Immature natural killer cell (primary cell): ENCODE measurements around the gene NAA30. TPM values are rescaled to one million over a fixed set of nuclear protein-coding genes. Genes with fewer than 3 reads are reported as not detected.

Experiments used
- DNase-seq, 3 donors: peaks; one replicate each; pipeline ENCODE4 v3.0.0; 2022; ENCODE audit warnings: mixed read lengths in 1 of 3
- H3K27ac Mint-ChIP-seq, 6 donors: one replicate each; pipeline ENCODE4 v1.8.0; 2020; ENCODE audit warnings: mixed read lengths in 6 of 6, mild to moderate bottlenecking in 5 of 6, inconsistent platforms in 4 of 6, moderate library complexity in 3 of 6
- H3K27me3 Mint-ChIP-seq, 3 donors: one replicate each; pipeline ENCODE4 v1.8.0; 2020 to 2021; ENCODE audit warnings: low read depth in 3 of 3, mild to moderate bottlenecking in 3 of 3, mixed read lengths in 3 of 3, moderate library complexity in 3 of 3, inconsistent platforms in 1 of 3
- H3K36me3 Mint-ChIP-seq, 3 donors: one replicate each; pipeline ENCODE4 v1.8.0; 2020; ENCODE audit warnings: mixed read lengths in 3 of 3, inconsistent platforms in 2 of 3, mild to moderate bottlenecking in 2 of 3
- H3K4me1 Mint-ChIP-seq, 2 donors: one replicate each; pipeline ENCODE4 v1.8.0; 2020; ENCODE audit warnings: inconsistent platforms in 2 of 2, mild to moderate bottlenecking in 2 of 2, mixed read lengths in 2 of 2, moderate library complexity in 1 of 2
- H3K4me3 Mint-ChIP-seq, 5 donors: one replicate each; pipeline ENCODE4 v1.8.0; 2020; ENCODE audit warnings: mild to moderate bottlenecking in 5 of 5, mixed read lengths in 5 of 5, inconsistent platforms in 3 of 5, moderate library complexity in 3 of 5
- H3K9me3 Mint-ChIP-seq, 6 donors: one replicate each; pipeline ENCODE4 v1.8.0; 2020; ENCODE audit warnings: mild to moderate bottlenecking in 6 of 6, mixed read lengths in 6 of 6, inconsistent platforms in 4 of 6, moderate library complexity in 3 of 6
- polyA plus RNA-seq, 3 donors: library from polyadenylated mRNA; unstranded; fragments of 300-500 nt; fragmentation: Illumina TruSeq; gene quantifications; one replicate each; pipeline ENCODE4 v1.2.3, GENCODE V29; 2021

NAA30 gene
- polyA plus RNA-seq, 3 donors from 2014 or later, result 7.0 to 12.4 (median 11.1) TPM

- H3K9me3 Mint-ChIP-seq, result no peaks in the 10 kb centered on the region
- H3K4me1 Mint-ChIP-seq, result no peaks in the 10 kb centered on the region
- peak overlapping the region in 1 of 6 donors; percentile 70 for H3K27ac Mint-ChIP-seq
- peaks cover 0 to 2% (median 1%) of the 10 kb centered on the region in 3 donors for H3K27me3 Mint-ChIP-seq
- H3K4me3 Mint-ChIP-seq, result no peak overlapping the region
- DNase-seq, result no peak
- H3K36me3 Mint-ChIP-seq, result peaks cover 0 to 2% (median 0%) of the 10 kb centered on the region in 3 donors
Observed at GRCh38 chr14:57380935-57381334, 9.5 kb upstream of the NAA30 start.

DNA sequence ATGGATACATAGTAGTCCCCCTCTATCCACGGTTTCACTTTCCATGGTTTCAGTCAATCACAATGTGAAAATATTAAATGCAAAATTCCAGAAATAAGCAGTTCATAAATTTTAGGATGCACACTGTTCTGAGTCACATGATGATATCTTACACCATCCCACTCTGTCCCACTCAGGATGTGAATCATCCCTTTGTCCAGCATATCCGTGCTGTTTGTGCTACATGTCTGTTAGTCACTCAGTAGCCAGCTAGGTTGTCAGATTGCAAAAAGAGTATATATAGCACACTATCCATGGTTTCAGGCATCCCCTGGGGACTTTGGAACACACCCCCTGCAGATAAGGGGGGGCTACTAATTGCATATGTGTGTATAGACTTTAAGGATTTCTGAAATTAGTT, 8.1 kb upstream of the NAA30 start:
- H3K9me3 Mint-ChIP-seq, result no peaks in the 10 kb centered on the region
- peaks cover 0 to 2% (median 2%) of the 10 kb centered on the region in 3 donors for H3K27me3 Mint-ChIP-seq

GRCh38 chr14:57383125-57383745, 7.2 kb upstream of the NAA30 start:
- H3K36me3 Mint-ChIP-seq, result peaks cover 0 to 4% (median 0%) of the 10 kb centered on the region in 3 donors
- H3K9me3 Mint-ChIP-seq, result no peaks in the 10 kb centered on the region
- peaks cover 0 to 2% (median 2%) of the 10 kb centered on the region in 3 donors for H3K27me3 Mint-ChIP-seq
- DNase-seq, result no peak
- H3K4me1 Mint-ChIP-seq, result no peaks in the 10 kb centered on the region
- H3K27ac Mint-ChIP-seq, result no peak overlapping the region
- H3K4me3 Mint-ChIP-seq, result no peak overlapping the region

More for the DNA sequence above, 8.1 kb upstream of the NAA30 start:
- Mint-ChIP-seq H3K27ac (no peak overlapping the region), H3K36me3 (peaks cover 0 to 4% (median 0%) of the 10 kb centered on the region in 3 donors), H3K4me3 (no peak overlapping the region), H3K4me1 (no peaks in the 10 kb centered on the region)
- DNase-seq, result no peak

GRCh38 chr14:57388067-57388466, 2.3 kb upstream of the NAA30 start:
- Mint-ChIP-seq H3K27ac (peak overlapping the region in 1 of 6 donors; percentile 53), H3K4me1 (peaks cover 36 to 38% of the 10 kb centered on the region in 2 donors), H3K27me3 (peaks cover 5 to 20% (median 9%) of the 10 kb centered on the region in 3 donors), H3K36me3 (peaks cover 0 to 4% (median 0%) of the 10 kb centered on the region in 3 donors), H3K4me3 (no peak overlapping the region), H3K9me3 (no peaks in the 10 kb centered on the region)
- no peak for DNase-seq

GRCh38 chr14:57389646-57390036, 745 bp upstream of the NAA30 start:
- Mint-ChIP-seq H3K27me3 (peaks cover 5 to 20% (median 9%) of the 10 kb centered on the region in 3 donors), H3K4me3 (peak overlapping the region; percentile 89 to 97 (median 96)), H3K36me3 (peaks cover 0 to 4% (median 0%) of the 10 kb centered on the region in 3 donors), H3K4me1 (peaks cover 51 to 52% of the 10 kb centered on the region in 2 donors), H3K9me3 (no peaks in the 10 kb centered on the region), H3K27ac (peak overlapping the region; percentile 79 to 98 (median 96))
- DNase-seq, result no peak

- peak overlapping the region; percentile 89 to 97 (median 96) for H3K4me3 Mint-ChIP-seq
- H3K4me1 Mint-ChIP-seq, result peaks cover 53 to 62% of the 10 kb centered on the region in 2 donors
- peak overlapping the region; percentile 43 to 97 (median 80) for H3K27ac Mint-ChIP-seq
- peaks cover 5 to 19% (median 9%) of the 10 kb centered on the region in 3 donors for H3K27me3 Mint-ChIP-seq
- peak in 2 of 3 donors; percentile 57 to 61 for DNase-seq
- peaks cover 0 to 1% (median 0%) of the 10 kb centered on the region in 3 donors for H3K36me3 Mint-ChIP-seq
- H3K9me3 Mint-ChIP-seq, result no peaks in the 10 kb centered on the region
Observed at GRCh38 chr14:57390806-57391516, 575 bp downstream of the NAA30 start.

DNA sequence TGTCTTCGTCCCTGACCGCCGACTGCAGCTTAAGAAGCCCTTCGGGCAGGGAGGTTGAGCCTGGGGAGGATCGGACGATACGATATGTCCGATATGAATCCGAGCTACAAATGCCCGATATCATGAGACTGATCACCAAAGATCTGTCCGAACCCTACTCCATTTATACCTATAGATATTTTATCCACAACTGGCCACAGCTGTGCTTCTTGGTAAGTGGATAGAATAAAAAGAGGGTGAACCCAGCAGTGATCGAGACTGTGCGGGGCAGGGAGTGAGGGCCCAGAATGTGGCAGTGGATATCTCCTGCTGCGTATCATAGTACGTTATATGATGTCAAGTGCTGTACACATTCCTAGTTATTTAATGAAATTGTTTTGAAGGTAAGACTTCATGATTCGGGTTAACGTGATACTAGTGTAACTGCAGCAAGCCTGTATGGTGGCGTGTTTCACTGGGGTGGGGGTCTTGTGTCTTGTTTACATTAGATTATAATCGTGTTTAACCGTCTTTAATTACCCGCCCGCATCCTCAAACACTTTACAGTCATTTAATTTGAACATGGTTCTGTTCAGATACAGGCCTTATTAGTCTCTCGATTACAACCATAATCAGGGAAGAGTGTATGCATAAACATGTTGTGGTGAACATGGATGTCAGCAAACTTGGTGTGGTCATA, 1.3 kb downstream of the NAA30 start:
- Mint-ChIP-seq H3K27ac (peak overlapping the region; percentile 26 to 97 (median 80)), H3K4me3 (peak overlapping the region; percentile 89 to 97 (median 96)), H3K4me1 (peaks cover 56 to 69% of the 10 kb centered on the region in 2 donors), H3K27me3 (peaks cover 5 to 18% (median 9%) of the 10 kb centered on the region in 3 donors), H3K9me3 (no peaks in the 10 kb centered on the region), H3K36me3 (peaks cover 0 to 3% (median 3%) of the 10 kb centered on the region in 3 donors)
- no peak for DNase-seq

- peak overlapping the region in 5 of 6 donors; percentile 17 to 79 (median 56) for H3K27ac Mint-ChIP-seq
- peaks cover 56 to 74% of the 10 kb centered on the region in 2 donors for H3K4me1 Mint-ChIP-seq
- DNase-seq, result no peak
- H3K36me3 Mint-ChIP-seq, result peaks cover 0 to 8% (median 5%) of the 10 kb centered on the region in 3 donors
- H3K27me3 Mint-ChIP-seq, result peaks cover 5 to 18% (median 9%) of the 10 kb centered on the region in 3 donors
- H3K9me3 Mint-ChIP-seq, result no peaks in the 10 kb centered on the region
- H3K4me3 Mint-ChIP-seq, result peak overlapping the region; percentile 71 to 96 (median 93)
Observed at GRCh38 chr14:57392830-57393229, 2.4 kb downstream of the NAA30 start.

DNA sequence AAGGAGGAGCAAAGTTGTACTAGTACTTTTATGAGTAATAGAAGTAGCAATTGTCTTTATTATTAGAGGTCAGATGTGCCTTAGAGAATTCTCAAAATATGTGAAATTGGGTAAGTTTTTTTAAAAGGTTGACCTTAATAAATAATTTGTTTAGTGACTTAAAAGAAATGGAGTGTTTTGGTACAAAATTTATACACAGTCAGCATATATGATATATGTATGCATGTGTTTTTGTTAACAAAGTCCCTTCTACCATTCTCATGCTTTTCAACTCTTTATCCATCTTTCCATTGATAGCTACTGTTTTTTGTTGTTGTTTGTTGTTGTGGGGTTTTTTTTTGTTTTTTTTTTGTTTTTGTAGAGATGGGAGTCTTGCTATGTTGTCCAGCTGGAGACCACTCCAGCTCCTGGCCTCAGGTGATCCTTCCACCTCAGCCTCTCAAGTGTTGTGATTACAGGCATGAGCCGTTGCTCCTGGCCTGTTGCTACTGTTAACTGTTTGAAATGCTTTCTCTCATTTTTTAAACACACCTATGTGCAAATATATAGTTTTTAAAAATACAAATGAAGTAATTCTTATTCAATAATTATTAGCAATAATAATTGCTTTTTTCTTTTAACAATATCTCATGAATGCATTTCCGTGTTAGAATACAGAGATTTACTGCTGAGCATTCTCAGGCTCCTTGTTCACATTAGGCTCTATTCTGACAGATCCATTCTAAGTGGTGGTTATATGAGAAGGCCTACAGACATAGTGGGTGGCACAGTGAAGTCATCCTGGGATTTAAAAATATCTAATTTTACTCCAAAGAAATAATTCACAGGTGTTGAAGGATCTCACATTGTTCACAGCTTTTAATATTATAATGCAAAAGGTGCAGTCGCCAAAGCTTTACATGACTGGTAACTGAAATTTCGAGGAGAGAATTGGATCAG, 10.4 kb downstream of the NAA30 start:
- H3K36me3 Mint-ChIP-seq, result peaks cover 10 to 30% (median 12%) of the 10 kb centered on the region in 3 donors
- H3K27me3 Mint-ChIP-seq, result peaks cover 0 to 2% (median 0%) of the 10 kb centered on the region in 3 donors

GRCh38 chr14:57401501-57401900, 11.1 kb downstream of the NAA30 start:
- peaks cover 0 to 2% (median 0%) of the 10 kb centered on the region in 3 donors for H3K27me3 Mint-ChIP-seq
- no peak overlapping the region for H3K27ac Mint-ChIP-seq
- H3K4me1 Mint-ChIP-seq, result peaks cover 29 to 62% of the 10 kb centered on the region in 2 donors
- DNase-seq, result no peak
- no peak overlapping the region for H3K4me3 Mint-ChIP-seq
- peaks cover 10 to 28% (median 10%) of the 10 kb centered on the region in 3 donors for H3K36me3 Mint-ChIP-seq
- H3K9me3 Mint-ChIP-seq, result no peaks in the 10 kb centered on the region

More for the DNA sequence above, 10.4 kb downstream of the NAA30 start:
- no peak for DNase-seq
- peaks cover 31 to 61% of the 10 kb centered on the region in 2 donors for H3K4me1 Mint-ChIP-seq
- H3K27ac Mint-ChIP-seq, result no peak overlapping the region
- no peak overlapping the region for H3K4me3 Mint-ChIP-seq
- no peaks in the 10 kb centered on the region for H3K9me3 Mint-ChIP-seq

GRCh38 chr14:57402173-57402852, 11.9 kb downstream of the NAA30 start:
- Mint-ChIP-seq H3K27me3 (peaks cover 0 to 2% (median 0%) of the 10 kb centered on the region in 3 donors), H3K36me3 (peaks cover 7 to 22% (median 10%) of the 10 kb centered on the region in 3 donors), H3K4me1 (peaks cover 33 to 60% of the 10 kb centered on the region in 2 donors), H3K4me3 (no peak overlapping the region), H3K9me3 (no peaks in the 10 kb centered on the region), H3K27ac (peak overlapping the region in 3 of 6 donors; percentile 38 to 67 (median 50))
- DNase-seq, result no peak

- H3K9me3 Mint-ChIP-seq, result no peaks in the 10 kb centered on the region
- DNase-seq, result no peak
- peaks cover 38 to 68% of the 10 kb centered on the region in 2 donors for H3K4me1 Mint-ChIP-seq
- peaks cover 7 to 25% (median 10%) of the 10 kb centered on the region in 3 donors for H3K36me3 Mint-ChIP-seq
- no peak overlapping the region for H3K27ac Mint-ChIP-seq
- H3K4me3 Mint-ChIP-seq, result no peak overlapping the region
- H3K27me3 Mint-ChIP-seq, result peaks cover 0 to 2% (median 0%) of the 10 kb centered on the region in 3 donors
Observed at GRCh38 chr14:57403521-57403864, 13.1 kb downstream of the NAA30 start.
